K562 (cell line): ENCODE results near the gene LINGO4. TPM values are rescaled to one million over a fixed set of nuclear protein-coding genes. Genes with fewer than 3 reads are reported as not detected.

Experiments used
- CBFA2T3 ChIP-seq: fragments of 450-650 bp; IDR thresholded peaks from 2 replicates; pipeline ENCODE4 v1.6.1; 2017
- CEBPG ChIP-seq, 3 experiments: fragments of 200-800 bp in 1 of 3; sonication (Bioruptor generic) in 1 of 3; sonication (generic) in 1 of 3; formaldehyde crosslinking in 1 of 3; IDR thresholded peaks in 2 of 3; conservative IDR thresholded peaks in 1 of 3; 2 replicates each; pipeline versions ENCODE4 v1.6.1 to v1.8.0; 2016 to 2022; ENCODE audit warnings: missing compliant biosample characterization in 2 of 3, missing genetic modification characterization in 2 of 3, mild to moderate bottlenecking in 1 of 3, missing genetic modification reagents in 1 of 3
- FOXP1 ChIP-seq: sonication (generic); formaldehyde crosslinking; IDR thresholded peaks from 2 replicates; pipeline ENCODE4 v1.8.0; 2022; ENCODE audit warnings: mild to moderate bottlenecking, missing genetic modification reagents
- GATAD2A ChIP-seq: fragments of 450-650 bp; IDR thresholded peaks from 2 replicates; pipeline ENCODE4 v1.6.1; 2017
- KLF13 ChIP-seq: fragments of 450-650 bp; IDR thresholded peaks from 2 replicates; pipeline ENCODE4 v1.6.1; 2016; ENCODE audit warnings: missing genetic modification characterization, low read depth, mild to moderate bottlenecking, missing compliant biosample characterization, moderate library complexity, borderline replicate concordance
- NCOA4 ChIP-seq: fragments of 450-650 bp; IDR thresholded peaks from 2 replicates; pipeline ENCODE4 v1.6.1; 2018; ENCODE audit warnings: mild to moderate bottlenecking; ENCODE audit not compliant: partially characterized antibody
- NR3C1 ChIP-seq: sonication (generic); formaldehyde crosslinking; IDR thresholded peaks from 2 replicates; pipeline ENCODE4 v1.8.1; 2022; ENCODE audit warnings: missing genetic modification reagents
- RHOXF2B ChIP-seq: fragments of 250-450 bp; sonication (Bioruptor Pico); conservative IDR thresholded peaks from 2 replicates; pipeline ENCODE4 v1.5.1; 2021
- TEAD1 ChIP-seq, 2 experiments: fragments of 450-650 bp in 1 of 2; sonication (generic) in 1 of 2; formaldehyde crosslinking; IDR thresholded peaks; 2 replicates each; pipeline versions ENCODE4 v1.4.0 to v1.8.0; 2020 to 2022; ENCODE audit warnings: mild to moderate bottlenecking in 2 of 2, missing genetic modification reagents in 1 of 2
- ZNF324 ChIP-seq: fragments of 250-450 bp; sonication (Bioruptor Pico); IDR thresholded peaks from 2 replicates; pipeline ENCODE4 v1.4.0; 2020; ENCODE audit warnings: mild to moderate bottlenecking
- polyA plus RNA-seq, 8 experiments: library from polyadenylated mRNA; depleted of rRNA in 4 of 8; stranded (reverse) in 5 of 8; unstranded in 3 of 8; fragments of >200 nt; fragmentation: Nextera tagmentation in 2 of 8; fragmentation: Illumina TruSeq in 1 of 8; extraction: Ambion mirVana in 2 of 8; extraction: Trizol in 1 of 8; gene quantifications; 2 replicates each; pipeline versions ENCODE4 v1.2.1 to v1.2.3, GENCODE V29; 2011 to 2014; ENCODE audit warnings: inconsistent platforms in 1 of 8, missing spikeins in 1 of 8
- total RNA-seq, 7 experiments: library from RNA; depleted of rRNA in 6 of 7; stranded (reverse); fragments of >200 nt in 6 of 7; fragmentation: Illumina TruSeq in 2 of 7; extraction: Trizol in 2 of 7; gene quantifications; 2 replicates each; pipeline versions ENCODE4 v1.2.1 to v1.2.3, GENCODE V29; 2011 to 2021; ENCODE audit warnings: low replicate concordance in 1 of 7
- TF ChIP-seq, protein P1 (sequence below): fragments of 450-650 bp; IDR thresholded peaks from 2 replicates; pipeline ENCODE4 v1.6.1; 2016; ENCODE audit warnings: borderline replicate concordance
- TF ChIP-seq, protein P2 (sequence below), 2 experiments: IDR thresholded peaks; 2 replicates each; pipeline ENCODE4 v1.6.1; 2012; ENCODE audit warnings: improper control_type of control experiment in 2 of 2, low read depth in 2 of 2, low read length in 2 of 2, borderline replicate concordance in 1 of 2
- TF ChIP-seq, protein P3 (sequence below): sonication (generic); formaldehyde crosslinking; IDR thresholded peaks from 2 replicates; pipeline ENCODE4 v1.8.0; 2022; ENCODE audit warnings: mild to moderate bottlenecking, missing genetic modification reagents
- TF ChIP-seq, protein P4 (sequence below): sonication (generic); formaldehyde crosslinking; IDR thresholded peaks from 2 replicates; pipeline ENCODE4 v1.9.0; 2022; ENCODE audit warnings: mild to moderate bottlenecking, missing genetic modification reagents

The LINGO4 gene
- total and polyA plus RNA-seq, 9 of the 15 experiments (the other 6 are each of a cell fraction or from before 2014, with no cell fraction given), result not detected

DNA sequence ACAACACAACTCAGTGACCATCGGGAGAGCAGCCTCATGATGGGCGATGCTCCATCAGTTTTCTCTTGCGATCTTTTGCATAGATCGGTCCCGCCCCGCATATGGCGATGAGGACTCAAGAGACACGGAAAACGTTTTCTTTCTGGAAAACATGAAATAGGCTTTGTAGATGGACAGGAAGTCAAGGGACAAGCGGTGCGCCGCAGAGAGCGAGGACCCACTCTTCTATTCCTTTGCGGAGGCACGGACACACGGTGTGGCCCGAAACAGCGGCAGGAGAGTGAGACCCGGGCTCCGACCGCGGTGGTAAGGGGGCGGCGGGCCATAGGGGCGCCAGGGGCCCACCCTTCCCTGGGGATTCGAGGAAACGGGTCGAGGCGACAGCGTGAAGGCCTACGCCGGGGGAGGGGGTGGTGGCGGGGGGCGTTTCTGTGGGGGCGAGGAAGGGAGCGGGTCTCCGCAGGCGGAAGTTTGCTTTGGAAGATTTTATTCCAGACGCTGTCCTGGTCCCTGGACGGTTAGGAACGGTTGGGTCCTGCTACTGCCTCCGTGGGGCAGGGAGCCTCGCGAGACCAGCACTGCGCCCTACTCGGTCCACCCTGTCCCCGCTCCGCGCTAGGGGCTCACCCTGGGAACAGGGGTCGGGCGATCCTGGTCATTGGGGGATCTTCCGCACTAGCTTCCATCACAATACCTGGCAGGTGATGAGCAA, 14.1 kb downstream of the LINGO4 start (continued):
- TF ChIP-seq, protein P1, sequence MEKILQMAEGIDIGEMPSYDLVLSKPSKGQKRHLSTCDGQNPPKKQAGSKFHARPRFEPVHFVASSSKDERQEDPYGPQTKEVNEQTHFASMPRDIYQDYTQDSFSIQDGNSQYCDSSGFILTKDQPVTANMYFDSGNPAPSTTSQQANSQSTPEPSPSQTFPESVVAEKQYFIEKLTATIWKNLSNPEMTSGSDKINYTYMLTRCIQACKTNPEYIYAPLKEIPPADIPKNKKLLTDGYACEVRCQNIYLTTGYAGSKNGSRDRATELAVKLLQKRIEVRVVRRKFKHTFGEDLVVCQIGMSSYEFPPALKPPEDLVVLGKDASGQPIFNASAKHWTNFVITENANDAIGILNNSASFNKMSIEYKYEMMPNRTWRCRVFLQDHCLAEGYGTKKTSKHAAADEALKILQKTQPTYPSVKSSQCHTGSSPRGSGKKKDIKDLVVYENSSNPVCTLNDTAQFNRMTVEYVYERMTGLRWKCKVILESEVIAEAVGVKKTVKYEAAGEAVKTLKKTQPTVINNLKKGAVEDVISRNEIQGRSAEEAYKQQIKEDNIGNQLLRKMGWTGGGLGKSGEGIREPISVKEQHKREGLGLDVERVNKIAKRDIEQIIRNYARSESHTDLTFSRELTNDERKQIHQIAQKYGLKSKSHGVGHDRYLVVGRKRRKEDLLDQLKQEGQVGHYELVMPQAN, result peak; percentile 31; the same call in 1 of the 2 replicates
- TF ChIP-seq, protein P2, sequence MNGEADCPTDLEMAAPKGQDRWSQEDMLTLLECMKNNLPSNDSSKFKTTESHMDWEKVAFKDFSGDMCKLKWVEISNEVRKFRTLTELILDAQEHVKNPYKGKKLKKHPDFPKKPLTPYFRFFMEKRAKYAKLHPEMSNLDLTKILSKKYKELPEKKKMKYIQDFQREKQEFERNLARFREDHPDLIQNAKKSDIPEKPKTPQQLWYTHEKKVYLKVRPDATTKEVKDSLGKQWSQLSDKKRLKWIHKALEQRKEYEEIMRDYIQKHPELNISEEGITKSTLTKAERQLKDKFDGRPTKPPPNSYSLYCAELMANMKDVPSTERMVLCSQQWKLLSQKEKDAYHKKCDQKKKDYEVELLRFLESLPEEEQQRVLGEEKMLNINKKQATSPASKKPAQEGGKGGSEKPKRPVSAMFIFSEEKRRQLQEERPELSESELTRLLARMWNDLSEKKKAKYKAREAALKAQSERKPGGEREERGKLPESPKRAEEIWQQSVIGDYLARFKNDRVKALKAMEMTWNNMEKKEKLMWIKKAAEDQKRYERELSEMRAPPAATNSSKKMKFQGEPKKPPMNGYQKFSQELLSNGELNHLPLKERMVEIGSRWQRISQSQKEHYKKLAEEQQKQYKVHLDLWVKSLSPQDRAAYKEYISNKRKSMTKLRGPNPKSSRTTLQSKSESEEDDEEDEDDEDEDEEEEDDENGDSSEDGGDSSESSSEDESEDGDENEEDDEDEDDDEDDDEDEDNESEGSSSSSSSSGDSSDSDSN (IDR thresholded peaks at IDR 0.05; ENCODE audit: borderline replicate concordance in 1 of 2, low read depth in 2 of 2, low read length in 2 of 2), result 0 out of 4 replicates have a peak, but pooled peaks of 1 of the 2 experiments have one; percentile 43
- TF ChIP-seq KLF13 (tag) (no peak), FOXP1 (peak; percentile 78), RHOXF2B (CRISPR knock-in tag) (no peak), CEBPG (CRISPR knock-in tag; IDR thresholded peaks at IDR 0.05) (peak; percentile 11; the same call in 1 of the 2 replicates), CEBPG (tag; conservative IDR thresholded peaks at IDR 0.05 in 1 of 2, IDR thresholded peaks at IDR 0.05 in 1 of 2) (no peak), GATAD2A (no peak), CBFA2T3 (no peak), NCOA4 (no peak), NR3C1 (0 out of 2 replicates have a peak, but pooled peaks have one; percentile 10), TEAD1 (CRISPR knock-in tag; IDR thresholded peaks at IDR 0.05) (0 out of 4 replicates have a peak, but pooled peaks of 1 of the 2 experiments have one; percentile 25), ZNF324 (CRISPR knock-in tag) (no peak)
- TF ChIP-seq, protein P3, sequence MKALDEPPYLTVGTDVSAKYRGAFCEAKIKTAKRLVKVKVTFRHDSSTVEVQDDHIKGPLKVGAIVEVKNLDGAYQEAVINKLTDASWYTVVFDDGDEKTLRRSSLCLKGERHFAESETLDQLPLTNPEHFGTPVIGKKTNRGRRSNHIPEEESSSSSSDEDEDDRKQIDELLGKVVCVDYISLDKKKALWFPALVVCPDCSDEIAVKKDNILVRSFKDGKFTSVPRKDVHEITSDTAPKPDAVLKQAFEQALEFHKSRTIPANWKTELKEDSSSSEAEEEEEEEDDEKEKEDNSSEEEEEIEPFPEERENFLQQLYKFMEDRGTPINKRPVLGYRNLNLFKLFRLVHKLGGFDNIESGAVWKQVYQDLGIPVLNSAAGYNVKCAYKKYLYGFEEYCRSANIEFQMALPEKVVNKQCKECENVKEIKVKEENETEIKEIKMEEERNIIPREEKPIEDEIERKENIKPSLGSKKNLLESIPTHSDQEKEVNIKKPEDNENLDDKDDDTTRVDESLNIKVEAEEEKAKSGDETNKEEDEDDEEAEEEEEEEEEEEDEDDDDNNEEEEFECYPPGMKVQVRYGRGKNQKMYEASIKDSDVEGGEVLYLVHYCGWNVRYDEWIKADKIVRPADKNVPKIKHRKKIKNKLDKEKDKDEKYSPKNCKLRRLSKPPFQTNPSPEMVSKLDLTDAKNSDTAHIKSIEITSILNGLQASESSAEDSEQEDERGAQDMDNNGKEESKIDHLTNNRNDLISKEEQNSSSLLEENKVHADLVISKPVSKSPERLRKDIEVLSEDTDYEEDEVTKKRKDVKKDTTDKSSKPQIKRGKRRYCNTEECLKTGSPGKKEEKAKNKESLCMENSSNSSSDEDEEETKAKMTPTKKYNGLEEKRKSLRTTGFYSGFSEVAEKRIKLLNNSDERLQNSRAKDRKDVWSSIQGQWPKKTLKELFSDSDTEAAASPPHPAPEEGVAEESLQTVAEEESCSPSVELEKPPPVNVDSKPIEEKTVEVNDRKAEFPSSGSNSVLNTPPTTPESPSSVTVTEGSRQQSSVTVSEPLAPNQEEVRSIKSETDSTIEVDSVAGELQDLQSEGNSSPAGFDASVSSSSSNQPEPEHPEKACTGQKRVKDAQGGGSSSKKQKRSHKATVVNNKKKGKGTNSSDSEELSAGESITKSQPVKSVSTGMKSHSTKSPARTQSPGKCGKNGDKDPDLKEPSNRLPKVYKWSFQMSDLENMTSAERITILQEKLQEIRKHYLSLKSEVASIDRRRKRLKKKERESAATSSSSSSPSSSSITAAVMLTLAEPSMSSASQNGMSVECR (CRISPR knock-in tag), result peak; percentile 67; the same call in 1 of the 2 replicates
- TF ChIP-seq, protein P4, sequence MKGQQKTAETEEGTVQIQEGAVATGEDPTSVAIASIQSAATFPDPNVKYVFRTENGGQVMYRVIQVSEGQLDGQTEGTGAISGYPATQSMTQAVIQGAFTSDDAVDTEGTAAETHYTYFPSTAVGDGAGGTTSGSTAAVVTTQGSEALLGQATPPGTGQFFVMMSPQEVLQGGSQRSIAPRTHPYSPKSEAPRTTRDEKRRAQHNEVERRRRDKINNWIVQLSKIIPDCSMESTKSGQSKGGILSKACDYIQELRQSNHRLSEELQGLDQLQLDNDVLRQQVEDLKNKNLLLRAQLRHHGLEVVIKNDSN, result 0 out of 2 replicates have a peak, but pooled peaks have one; percentile 30
